Mesodermal cell (in vitro differentiated cells): ENCODE data around the gene SPATC1L.
"Not testable (repeated sequence)": the region's sequence is repeated elsewhere in the genome, so short reads cannot be mapped to it uniquely, and the experiment has no call there.

Experiments
- H3K27ac ChIP-seq: 2 replicates; pipeline ENCODE4 v1.7.0; 2013; ENCODE audit warnings: mild to moderate bottlenecking, low read depth, low read length, moderate library complexity; ENCODE audit not compliant: severe bottlenecking
- H3K36me3 ChIP-seq: 2 replicates; pipeline ENCODE4 v1.7.1; 2013; ENCODE audit warnings: mild to moderate bottlenecking, low read length, moderate library complexity; ENCODE audit not compliant: control insufficient read depth, insufficient read depth
- H3K4me1 ChIP-seq: one replicate; pipeline ENCODE4 v1.7.1; 2013; ENCODE audit warnings: mild to moderate bottlenecking, low read length; ENCODE audit not compliant: insufficient read depth, control insufficient read depth, poor library complexity, severe bottlenecking
- H3K4me3 ChIP-seq: 2 replicates; pipeline ENCODE4 v1.7.0; 2013; ENCODE audit warnings: low read length, control low read depth, mild to moderate bottlenecking; ENCODE audit not compliant: insufficient read depth, poor library complexity, severe bottlenecking; ENCODE audit errors: extremely low read depth
- H3K9me3 ChIP-seq: 2 replicates; pipeline ENCODE4 v1.7.1; 2013; ENCODE audit warnings: mild to moderate bottlenecking, low read length, moderate library complexity; ENCODE audit not compliant: control insufficient read depth
- WGBS, 2 experiments: methylation state at CpG; one replicate each; pipeline ENCODE4 v1.1.5; 2013; ENCODE audit warnings: missing lambda C conversion rate in 2 of 2; ENCODE audit not compliant: insufficient coverage in 2 of 2; 5-methylcytosine and 5-hydroxymethylcytosine counted together

Gene SPATC1L

GRCh38 chr21:46188226-46189212 is 4.3 kb upstream of the SPATC1L start:
- WGBS, 2 experiments: 61 to 69% methylated on average over 7 to 11 of the region's 17 CpGs
- Histone ChIP-seq H3K9me3 (no peaks in the 10 kb centered on the region), H3K27ac (peak overlapping the region; percentile 86), H3K4me3 (no peak overlapping the region), H3K4me1 (peaks cover 44% of the 10 kb centered on the region), H3K36me3 (peaks cover 50% of the 10 kb centered on the region)

- H3K4me1 ChIP-seq: peaks cover 44% of the 10 kb centered on the region
Measured at GRCh38 chr21:46187814-46188213, 3.6 kb upstream of the SPATC1L start.

GRCh38 chr21:46187261-46187660 is 3.0 kb upstream of the SPATC1L start:
- no peak overlapping the region for H3K4me3 ChIP-seq
- peaks cover 46% of the 10 kb centered on the region for H3K36me3 ChIP-seq
- H3K4me1 ChIP-seq: peaks cover 44% of the 10 kb centered on the region
- H3K9me3 ChIP-seq: no peaks in the 10 kb centered on the region
- 96 to 97% methylated on average over 5 to 7 of the region's 8 CpGs for WGBS, 2 experiments
- no peak overlapping the region for H3K27ac ChIP-seq

More at GRCh38 chr21:46187814-46188213, 3.6 kb upstream of the SPATC1L start:
- WGBS, 2 experiments: 94 to 99% methylated on average over 5 to 7 of the region's 7 CpGs
- peaks cover 49% of the 10 kb centered on the region for H3K36me3 ChIP-seq
- no peak overlapping the region for H3K4me3 ChIP-seq
- H3K9me3 ChIP-seq: no peaks in the 10 kb centered on the region
- H3K27ac ChIP-seq: peak overlapping the region; percentile 86

- H3K4me1 ChIP-seq: peaks cover 30% of the 10 kb centered on the region
- no peak overlapping the region for H3K27ac ChIP-seq
- H3K36me3 ChIP-seq: peaks cover 31% of the 10 kb centered on the region
- H3K4me3 ChIP-seq: no peak overlapping the region
- WGBS, 2 experiments: 91 to 93% methylated on average over 3 to 7 of the region's 7 CpGs
- H3K9me3 ChIP-seq: no peaks in the 10 kb centered on the region
Measured at GRCh38 chr21:46185716-46186115, 1.5 kb upstream of the SPATC1L start.

- Histone ChIP-seq H3K36me3 (peaks cover 23% of the 10 kb centered on the region), H3K4me1 (peaks cover 22% of the 10 kb centered on the region), H3K27ac (peak overlapping the region; percentile 92), H3K9me3 (no peaks in the 10 kb centered on the region), H3K4me3 (peak overlapping the region; percentile 81)
- WGBS, 2 experiments: 19 to 31% methylated on average over 18 to 19 of the region's 30 CpGs
Measured at GRCh38 chr21:46184625-46185555, 631 bp upstream of the SPATC1L start.

- Histone ChIP-seq H3K36me3 (peaks cover 13% of the 10 kb centered on the region), H3K4me3 (peak overlapping the region; percentile 81)
- H3K27ac ChIP-seq, H3K9me3 ChIP-seq, H3K4me1 ChIP-seq: not testable (repeated sequence)
- WGBS, 2 experiments: 100% methylated on average over 2 of the region's 13 CpGs; no CpG with 5 or more reads in 1 of the 2 experiments
Measured at GRCh38 chr21:46183337-46183909, 836 bp downstream of the SPATC1L start.

- Histone ChIP-seq H3K4me1 (peaks cover 2% of the 10 kb centered on the region), H3K27ac (no peak overlapping the region), H3K9me3 (peaks cover 2% of the 10 kb centered on the region), H3K4me3 (peak overlapping the region; percentile 8), H3K36me3 (peaks cover 8% of the 10 kb centered on the region)
- WGBS, 2 experiments: 94% methylated on average over 41 to 44 of the region's 44 CpGs
Measured at GRCh38 chr21:46182548-46183336, 1.5 kb downstream of the SPATC1L start.

- Histone ChIP-seq H3K9me3 (peaks cover 9% of the 10 kb centered on the region), H3K27ac (no peak overlapping the region), H3K4me1 (peaks cover 2% of the 10 kb centered on the region), H3K36me3 (peaks cover under 1% of the 10 kb centered on the region), H3K4me3 (no peak overlapping the region)
- 93% methylated on average over 15 to 16 of the region's 16 CpGs for WGBS, 2 experiments
Measured at GRCh38 chr21:46181953-46182547, 2.2 kb downstream of the SPATC1L start.

- Histone ChIP-seq H3K4me1 (peaks cover 2% of the 10 kb centered on the region), H3K4me3 (no peak overlapping the region), H3K9me3 (peaks cover 15% of the 10 kb centered on the region), H3K27ac (no peak overlapping the region), H3K36me3 (no peaks in the 10 kb centered on the region)
- 91 to 94% methylated on average over 16 to 19 of the region's 19 CpGs for WGBS, 2 experiments
Measured at GRCh38 chr21:46181436-46181835, 2.8 kb downstream of the SPATC1L start.
